Right lobe of liver (tissue), 4 donors: ENCODE data around the gene RDH5.

Source experiments
- CTCF ChIP-seq, 4 donors: fragments of 200-600 bp in 3 of 4; fragments of 450-650 bp in 1 of 4; IDR thresholded peaks; one replicate each; pipeline versions ENCODE4 v1.5.1 to v1.8.0; 2016 to 2022; ENCODE audit warnings: antibody characterized with exemption in 4 of 4, mild to moderate bottlenecking in 2 of 4
- POLR2A ChIP-seq: fragments of 450-650 bp; IDR thresholded peaks from one replicate; pipeline ENCODE4 v1.6.1; 2017; ENCODE audit warnings: antibody characterized with exemption, mild to moderate bottlenecking
- donor health status: DM: no; HTN: no; CAD: no.
- donor health status: DM: no; HTN: no; CAD: no.
- donor health status: DM: no; HTN: yes; CAD: no.

DNA sequence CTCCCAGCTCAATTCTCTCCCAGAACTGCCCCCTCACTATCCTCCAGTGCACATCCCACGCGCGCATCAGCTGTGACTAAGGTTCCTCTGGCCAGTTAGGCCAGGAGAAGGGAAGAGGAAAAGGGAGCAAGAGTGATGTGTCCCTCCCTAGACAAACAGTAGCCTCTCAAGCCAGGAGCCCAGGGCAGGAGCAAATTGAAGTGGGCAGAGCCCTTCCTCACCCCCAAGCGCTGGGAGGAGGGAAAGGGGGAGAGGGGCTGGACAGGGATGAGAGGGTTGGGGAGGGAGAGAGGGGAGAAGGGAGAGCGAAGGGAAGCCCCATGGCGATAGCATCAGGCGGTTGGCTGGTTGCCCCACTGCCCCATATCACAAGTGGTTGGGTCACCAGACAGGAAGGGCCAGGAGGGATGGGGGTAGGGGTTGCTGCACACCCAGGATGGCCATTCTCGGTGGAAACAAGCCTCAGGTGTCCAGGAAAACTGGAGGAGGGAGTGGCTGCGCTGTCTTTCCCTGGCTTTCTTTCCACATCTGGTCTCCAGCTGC, 7.5 kb downstream of the RDH5 start:
- TF ChIP-seq CTCF (IDR thresholded peaks at IDR 0.05) (no peak), POLR2A (peak; percentile 20)
